Nucleus accumbens (tissue), 56 donors: ENCODE data around the gene SUSD4.

ENCODE experiments used
- DNase-seq, 56 donors: peaks; one replicate each; lab custom pipeline; 2025; lab: John Stamatoyannopoulos, UW

SUSD4 gene

DNA sequence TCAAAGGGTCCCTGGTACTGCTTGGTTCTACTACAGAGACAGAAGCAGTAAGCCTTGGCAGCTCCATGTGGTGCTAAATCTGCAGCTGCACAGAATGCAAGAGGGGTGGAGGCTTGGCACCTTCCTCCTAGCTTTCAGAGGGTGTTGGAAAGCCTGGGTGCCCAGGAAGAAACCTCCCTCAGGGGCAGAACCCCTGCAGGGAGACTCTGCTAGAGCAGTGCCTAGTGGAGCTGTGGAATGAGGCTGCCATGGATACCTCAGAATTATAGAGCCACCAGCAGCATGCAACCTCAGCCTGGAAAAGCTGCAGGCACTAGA, 144.7 kb downstream of the SUSD4 start:
- no peak for DNase-seq

DNA sequence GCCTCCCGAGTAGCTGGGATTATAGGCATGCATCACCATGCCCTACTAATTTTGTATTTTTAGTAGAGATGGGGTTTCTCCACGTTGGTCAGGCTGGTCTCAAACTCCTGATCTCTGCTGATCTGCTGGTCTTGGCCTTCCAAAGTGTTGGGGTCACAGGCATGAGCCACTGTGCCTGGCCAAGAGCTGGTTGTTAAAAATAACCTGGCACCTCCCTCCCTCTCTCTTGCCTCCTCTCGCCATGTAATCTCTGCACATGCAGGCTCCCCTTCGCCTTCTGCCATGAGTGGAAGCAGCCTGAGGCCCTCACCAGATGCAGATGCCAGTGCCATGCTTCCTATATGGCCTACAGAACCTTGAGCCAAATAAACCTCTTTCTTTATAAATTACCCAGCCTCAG, 146.2 kb downstream of the SUSD4 start:
- DNase-seq: no peak

DNA sequence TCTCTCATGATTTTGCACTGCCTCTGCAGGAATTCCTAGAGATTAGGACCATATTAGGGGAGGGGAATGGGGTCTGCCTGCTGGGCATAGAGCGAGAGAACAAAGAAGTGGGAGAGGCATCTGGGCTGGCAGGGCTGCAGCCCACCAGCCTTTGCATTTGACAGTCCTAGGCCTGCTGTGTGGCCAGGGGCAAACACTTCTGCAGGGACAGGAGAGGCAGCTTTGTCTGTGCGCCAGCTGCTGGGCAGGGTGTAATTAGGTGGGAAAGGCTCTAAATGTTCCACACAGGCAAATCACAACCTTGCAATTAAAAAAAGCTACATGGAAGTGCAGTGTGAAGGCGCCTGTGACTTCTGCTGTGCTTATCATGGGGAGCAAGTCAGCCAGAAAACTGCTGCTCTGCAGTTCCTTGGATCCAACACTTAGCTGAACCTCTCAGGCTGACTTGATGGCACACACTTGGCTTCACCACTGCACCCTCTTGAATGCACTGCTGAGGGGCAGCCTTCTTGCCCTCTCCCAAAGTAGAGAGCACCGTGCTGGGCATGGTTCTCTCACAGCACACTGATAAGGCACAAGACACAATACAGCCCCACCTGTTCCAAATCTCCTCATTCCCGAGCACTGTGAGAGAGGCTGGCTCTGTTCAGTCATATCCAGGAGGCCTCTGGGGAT, 147.3 kb downstream of the SUSD4 start:
- DNase-seq: no peak

DNA sequence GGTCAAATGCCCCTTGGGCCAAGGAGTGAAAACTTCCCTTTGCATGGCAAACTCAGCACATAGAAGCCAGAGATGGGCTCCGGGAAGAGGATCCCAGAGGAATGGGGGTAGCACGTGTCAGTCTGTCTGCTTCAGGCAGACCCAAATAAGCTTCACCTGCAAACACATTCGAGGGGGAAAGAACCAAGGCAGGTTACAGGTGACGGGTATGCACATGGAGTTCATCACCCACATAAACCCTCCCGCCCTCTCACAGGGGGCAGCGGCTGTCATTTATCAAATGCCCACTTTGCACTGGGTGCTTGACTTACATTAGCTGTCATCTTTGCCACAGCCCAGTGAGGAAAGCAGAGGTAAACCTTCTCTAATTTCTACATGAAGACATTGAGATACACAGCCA, 147.9 kb downstream of the SUSD4 start:
- DNase-seq: no peak

DNA sequence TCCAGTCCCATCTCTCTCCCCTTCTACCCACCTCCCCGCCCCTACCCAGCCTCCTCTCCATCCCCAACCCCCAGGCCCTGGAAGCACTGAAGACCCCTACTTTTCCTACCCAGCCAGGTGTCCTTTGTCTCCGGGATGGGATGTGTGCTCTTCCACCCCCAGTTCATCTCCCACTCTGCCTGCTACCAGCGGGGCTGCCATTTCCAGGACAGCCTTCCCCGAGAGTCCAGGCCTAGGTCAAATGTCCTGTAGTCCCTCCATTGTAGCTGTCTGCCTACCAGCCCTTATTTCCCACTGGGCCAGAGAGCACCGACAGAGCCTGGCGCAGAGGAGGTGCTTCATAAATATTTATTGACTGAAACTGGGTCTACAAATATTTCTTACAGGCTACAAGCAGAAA, 148.9 kb downstream of the SUSD4 start:
- DNase-seq: no peak

DNA sequence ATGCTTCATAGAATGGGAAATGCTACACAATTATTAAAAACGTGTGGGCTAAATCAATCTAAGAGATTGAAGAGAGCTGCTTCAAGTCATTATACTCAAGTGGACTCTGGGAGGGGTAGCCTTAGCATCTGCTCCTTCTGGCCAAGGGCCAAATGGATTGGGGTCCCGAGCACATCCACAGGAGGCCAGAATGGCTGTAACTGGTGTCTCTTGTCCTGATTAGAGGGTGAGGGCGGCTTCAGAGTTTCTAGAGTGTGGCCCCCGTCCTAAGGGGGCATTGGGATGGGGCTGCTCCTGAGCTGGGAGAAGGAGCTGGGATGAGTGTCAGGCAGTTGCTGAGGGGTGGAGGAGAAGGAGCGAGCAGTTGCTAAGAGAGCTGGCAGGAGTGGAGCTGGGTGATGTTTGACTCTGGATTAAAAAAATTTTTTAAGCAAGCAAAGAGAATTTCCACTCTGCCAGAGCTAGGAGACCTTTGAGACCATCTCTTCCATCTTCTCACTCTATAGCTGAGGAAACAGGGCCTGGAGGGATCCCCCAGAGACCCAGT, 149.6 kb downstream of the SUSD4 start:
- peak in 5 of 56 donors; percentile 10 to 34 (median 23) for DNase-seq

DNA sequence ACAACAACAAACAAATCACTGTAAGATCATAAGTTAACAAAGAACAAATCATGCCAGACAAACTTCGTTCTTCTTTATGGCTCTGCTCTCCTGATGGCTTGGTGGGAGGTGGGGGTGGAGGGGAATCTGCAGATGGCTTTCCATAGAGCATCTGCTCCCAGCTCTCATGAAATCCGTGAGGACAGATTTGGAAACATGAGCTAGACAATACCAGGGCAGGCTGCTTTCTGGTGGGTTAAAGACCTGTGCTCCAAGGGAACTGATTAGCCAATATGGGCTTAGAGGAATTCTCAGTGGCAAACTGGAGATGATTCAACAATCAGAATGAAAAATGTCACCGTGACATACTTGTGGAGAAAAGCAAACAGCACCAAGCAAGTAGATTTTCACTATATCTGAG, 151.5 kb downstream of the SUSD4 start:
- no peak for DNase-seq

DNA sequence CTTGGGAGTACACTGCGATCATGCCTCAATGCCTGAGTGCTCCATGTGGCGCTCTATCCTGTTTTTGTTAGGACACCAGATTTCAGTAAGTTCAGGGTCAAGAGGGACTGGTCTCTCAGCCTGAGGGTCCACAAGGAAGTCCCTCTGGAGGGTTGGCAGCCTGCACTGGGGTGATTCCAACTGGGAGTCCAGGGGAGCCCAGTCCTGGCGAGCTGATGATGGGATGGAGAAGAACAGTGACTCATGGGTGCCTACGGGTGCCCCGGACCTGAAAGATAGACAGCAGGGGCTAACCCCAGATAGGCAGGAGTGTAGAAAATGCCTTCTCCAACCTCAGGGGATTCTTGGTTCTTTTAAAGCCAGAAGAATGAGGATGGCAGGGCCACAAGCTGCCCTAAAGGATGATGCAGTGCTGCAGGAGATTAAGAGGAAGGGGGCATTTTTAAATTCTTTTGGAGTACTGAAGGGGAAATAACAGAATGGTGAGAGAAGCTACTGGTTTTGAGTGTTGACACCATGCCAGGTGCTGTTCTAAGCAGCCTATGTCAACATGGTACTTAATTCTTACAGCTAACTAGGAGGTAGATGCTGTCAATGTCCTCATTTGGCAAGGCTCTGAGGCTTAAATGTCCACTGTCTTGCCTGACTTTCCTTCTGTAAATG, 152.5 kb downstream of the SUSD4 start:
- DNase-seq: no peak

DNA sequence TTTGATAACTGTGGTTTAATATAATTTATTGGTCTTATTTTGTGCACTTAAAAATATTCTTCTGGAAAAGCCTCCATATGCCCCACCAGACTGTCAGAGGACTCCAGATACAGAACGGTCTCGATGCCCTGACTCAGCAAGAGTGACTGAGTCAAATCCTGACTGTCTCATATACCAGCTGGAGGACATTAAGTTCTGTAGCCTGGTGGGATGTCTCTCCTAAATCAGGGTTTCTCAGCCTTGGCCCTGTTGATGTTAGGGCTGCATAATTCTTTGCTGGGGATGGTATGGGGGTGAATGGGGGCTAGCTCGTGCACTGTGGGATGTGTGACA, 153.2 kb downstream of the SUSD4 start:
- DNase-seq: no peak

DNA sequence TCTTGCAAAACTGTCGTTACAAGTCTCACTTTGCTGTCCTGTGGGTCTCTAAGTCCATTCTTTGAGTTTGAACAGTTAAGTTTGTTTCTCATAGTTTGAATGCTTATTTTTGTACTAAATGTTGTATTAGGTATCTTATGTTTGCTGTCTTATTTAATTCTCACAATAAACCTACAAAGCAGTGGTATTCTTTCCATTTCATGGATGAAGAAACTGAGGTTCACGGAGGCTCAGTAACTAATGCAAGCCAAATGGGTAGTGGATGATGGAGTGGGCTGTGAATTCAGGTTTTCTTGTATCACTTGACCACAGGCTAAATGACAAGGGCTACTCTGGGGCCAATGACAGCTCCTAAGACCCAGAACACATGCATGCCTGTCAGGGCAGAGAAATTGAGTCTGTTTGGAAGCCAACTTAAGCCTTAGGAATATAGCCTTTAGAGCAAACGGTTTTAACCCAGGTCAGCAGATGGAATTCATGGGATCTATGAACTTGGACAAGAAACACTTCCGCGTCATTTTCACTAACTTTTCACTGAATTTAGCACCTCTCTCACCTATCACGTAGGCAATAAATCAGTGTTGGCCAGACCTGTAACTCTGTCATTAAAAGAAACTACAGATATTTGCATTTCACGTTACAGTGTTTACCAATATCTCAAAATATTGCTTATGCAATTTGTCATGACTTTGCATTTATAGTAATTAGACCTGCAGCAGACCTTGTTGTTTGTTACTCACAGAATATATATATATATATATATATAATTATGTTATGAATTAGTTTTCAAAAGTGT, 153.8 kb downstream of the SUSD4 start:
- DNase-seq: no peak

DNA sequence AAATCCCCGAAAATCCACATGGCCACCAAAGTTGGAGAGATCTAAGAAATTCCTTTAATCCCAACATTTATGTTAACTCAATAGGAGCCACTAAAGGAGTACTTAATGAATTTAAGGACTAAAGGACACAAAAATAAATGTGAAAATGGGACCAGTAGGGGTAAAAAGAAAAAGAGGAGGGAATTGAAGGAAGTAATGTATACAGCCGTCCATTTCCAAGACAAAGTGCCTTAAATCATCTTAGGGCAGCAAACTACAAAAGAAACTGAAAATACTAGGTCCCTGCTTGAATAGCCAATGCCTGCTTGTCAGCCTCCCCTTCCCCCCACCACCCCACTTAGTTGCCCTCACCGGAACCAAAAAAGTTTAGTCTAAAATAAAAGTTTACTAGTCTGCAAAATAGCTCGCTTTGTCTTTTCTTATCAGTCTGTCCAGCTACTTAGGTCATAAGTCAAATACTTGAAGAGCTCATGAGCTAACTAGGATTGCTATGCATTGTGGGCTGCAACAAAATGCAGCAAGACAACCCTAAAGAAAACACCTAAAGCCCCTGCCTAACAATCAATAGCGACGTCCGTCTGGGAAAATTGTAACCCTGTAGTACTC, 154.6 kb downstream of the SUSD4 start:
- DNase-seq: no peak

DNA sequence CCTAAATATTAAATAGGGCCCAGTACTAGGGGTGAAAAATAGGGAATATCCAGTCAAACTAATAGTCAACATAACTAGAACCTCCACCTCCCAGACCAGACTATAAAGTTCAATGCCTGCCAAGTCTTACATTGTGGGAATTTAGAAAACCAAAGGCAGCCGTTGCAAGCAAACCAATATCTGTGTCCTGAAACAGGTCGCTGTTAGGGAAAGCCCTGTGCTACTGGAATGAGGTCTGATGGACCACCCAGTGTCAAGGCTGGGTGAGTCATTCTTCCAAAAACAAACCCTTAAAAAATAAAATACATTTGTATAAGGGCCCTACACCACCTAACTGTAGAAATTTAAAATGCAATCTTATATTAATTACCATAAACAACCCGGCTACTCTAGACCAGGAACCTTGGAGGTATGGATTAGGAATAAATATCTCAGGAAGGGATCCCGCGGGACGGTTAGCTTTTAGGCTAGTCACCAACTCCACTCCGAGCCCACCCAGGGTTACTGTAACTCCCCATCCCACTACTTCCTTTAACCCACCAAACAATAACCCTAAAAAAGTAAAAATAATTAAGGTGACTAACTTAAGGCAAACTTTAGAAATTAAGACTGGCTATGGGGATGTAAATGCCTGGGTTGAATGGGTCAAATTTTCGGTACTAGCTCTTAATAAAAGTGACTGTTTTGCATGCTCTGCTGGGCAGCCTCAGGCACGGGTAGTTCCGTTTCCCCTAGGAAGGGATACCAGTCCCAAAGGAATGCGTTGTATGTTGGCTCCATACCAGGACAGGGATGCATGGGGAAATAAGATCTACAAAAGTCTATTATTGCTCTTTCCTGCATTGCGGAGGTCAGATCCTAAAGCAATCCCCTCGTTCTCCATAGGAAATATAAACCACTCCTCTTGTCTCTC, 155.6 kb downstream of the SUSD4 start:
- no peak for DNase-seq

DNA sequence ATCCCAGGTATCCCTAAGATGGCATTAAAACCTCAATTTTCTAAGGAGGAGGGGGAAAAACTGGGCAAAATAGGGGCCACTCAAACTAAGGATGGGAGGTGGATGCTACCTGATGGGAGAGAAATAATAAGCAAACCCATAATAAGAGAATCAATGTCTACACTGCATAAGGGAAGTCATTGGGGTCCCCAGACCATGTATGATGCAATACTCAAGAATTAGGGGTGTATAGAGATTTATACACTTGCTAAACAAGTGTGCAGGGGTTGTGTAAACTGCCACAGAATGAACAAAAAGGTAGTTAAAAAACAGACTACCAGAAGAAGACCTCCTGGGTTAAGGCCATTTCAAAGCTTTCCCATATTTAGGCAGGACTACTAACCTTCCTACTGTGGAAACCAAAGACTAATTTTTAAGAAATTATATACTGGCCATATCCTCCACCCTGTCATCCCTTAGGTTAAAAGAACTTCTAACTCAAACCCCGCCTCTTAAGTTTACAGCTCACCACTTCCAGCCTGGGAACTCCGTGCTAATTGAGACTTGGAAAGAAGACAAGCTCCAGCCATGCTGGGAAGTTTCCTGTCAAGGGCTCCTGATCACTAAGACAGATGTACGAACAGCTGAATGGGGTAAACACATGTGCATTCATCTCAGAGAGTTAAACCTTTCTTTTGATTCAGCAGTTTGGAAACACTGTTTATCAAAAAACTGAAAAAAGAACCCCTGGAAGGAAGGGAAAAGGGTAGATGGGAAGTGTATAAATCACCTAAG, 156.5 kb downstream of the SUSD4 start:
- DNase-seq: no peak

DNA sequence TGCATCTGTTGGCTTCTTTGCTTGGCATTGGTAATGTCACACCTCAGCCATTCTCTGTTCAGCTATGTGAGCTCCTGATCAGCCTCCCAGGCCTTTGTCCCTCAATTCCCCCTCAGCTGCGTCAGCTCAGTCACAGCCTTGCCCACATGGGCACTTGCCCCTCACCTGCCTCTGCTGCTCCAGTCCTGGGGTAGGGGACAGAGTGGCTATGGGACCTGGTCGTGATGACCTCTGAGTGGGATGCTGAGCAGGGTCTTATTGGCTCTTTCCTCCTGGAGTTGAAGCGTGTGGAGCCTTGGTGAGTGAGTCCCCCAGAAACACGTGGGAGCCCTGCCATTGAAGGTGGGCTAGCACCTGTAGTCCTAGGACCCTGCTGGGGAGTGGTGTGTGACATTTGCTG, 159.6 kb downstream of the SUSD4 start:
- no peak for DNase-seq

DNA sequence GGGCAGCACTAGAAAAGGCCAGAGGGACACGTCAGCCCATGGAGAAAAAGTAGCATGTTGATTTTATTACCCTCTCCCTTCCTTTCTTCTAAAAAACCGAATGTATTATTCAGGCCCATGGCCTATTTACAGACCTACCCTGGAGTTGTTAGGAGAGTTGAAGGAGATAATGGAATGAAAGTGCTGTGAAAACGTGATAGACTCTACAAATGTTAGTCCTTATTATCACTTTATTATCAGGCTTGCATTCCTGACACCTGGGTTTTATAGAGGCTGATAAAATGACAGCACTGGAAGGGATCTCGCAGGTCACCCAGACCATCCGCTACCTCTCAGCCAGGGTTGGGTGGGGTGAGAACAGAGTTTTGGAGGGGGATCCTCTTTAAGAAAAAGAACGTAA, 160.3 kb downstream of the SUSD4 start:
- no peak for DNase-seq

DNA sequence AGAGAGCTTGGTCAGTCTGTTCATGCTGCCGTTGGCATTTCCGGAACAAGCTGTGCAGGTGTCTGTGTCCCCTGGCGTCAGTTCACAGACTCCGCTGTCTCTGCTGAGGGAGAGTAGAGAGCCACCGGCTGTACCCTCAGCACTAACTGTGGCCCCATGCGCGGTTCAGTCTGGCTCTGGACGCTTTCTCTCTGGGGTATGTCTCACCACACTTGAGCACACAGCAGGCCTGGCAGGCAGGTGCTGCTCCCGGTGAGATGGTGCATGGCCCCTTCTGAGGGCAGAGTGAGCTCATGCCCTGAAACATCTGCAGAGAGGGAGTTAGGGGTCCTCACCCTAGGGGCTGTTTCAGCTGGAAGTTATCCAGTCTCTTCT, 161.0 kb downstream of the SUSD4 start:
- DNase-seq: no peak

DNA sequence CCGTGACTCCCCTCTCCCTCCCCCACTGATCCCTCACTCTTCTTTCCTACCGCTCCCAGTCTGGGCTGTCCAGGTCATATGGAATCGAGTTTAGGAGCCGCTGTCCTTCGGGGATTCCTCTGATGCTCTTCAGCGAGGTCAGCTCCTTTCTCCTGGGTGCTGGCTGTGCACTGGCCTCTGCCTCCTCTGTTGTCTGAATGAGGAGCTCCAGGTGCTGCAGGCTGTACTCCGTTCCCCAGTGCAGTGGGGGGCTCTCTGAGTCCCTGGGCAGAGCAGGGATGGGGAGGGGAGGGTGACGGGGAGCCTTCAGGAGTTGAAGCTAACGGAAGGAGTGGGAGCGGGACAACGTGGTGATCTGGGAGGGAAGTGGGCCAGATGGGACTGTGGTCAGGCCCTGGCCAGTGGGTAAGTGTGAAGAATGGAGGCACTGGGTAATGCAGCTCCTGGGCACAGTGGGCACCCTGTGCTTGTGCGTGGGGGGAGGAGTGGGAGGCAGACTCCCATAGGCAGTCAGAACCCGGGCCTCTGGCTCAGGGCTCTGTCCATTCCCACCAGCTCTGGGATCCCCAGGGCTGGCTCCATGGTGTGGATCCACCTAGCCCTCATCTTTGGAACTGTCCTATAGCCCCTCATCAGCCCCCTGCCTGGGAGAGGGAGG, 161.5 kb downstream of the SUSD4 start:
- DNase-seq: no peak

DNA sequence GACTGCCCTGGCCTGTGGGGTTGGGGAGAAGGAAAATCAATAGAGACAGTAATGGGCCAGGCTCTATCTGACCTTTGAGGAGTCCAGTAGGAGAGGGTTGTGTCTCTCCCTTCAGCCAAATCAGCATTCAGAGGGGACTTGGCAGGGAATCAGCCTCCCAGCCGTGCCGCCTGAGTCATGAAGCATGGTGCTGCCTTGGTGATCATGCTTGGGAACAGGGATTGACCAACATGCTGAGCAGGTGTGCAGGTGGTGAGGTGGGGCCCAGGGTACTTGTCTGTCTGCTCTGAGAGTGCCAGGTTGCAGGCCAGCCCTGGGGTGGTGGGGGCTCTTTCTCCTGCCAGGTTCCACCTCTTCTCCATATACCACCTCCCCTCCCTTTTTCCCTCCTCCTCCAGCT, 162.0 kb downstream of the SUSD4 start:
- no peak for DNase-seq

DNA sequence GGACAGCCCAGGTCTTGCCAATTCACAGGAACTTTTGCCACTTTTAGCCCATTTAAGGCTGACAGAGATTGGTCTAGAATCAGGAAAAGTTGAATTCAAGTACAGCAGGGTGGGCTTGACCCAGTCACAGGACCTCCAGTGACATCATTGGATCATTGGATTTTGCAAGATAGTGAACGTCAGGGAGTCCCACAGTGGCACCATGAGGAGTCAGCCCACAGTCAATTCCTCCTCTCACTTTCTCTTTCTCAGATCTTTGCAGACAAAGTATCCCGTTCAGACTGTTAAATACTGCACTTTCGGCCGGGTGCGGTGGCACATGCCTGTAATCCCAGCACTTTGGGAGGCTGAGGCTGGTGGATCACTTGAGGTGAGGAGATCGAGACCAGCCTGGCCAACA, 163.1 kb downstream of the SUSD4 start:
- no peak for DNase-seq
